ENCODE data around the gene SMAD4.

The SMAD4 gene

GRCh38 chr18:51120809-51121596 lies 91.0 kb downstream of the SMAD4 start:
- CTCF ChIA-PET = interaction anchor here (1.4 kb wide), 1 partner anchor 11 kb away, joined by 6 read pairs; no protein-coding TSS in a partner anchor
- Mint-ChIP-seq H3K27me3 (no peaks in the 10 kb centered on the region), H3K27ac (no peak overlapping the region), H3K4me1 (no peaks in the 10 kb centered on the region), H3K9me3 (peaks cover 16% of the 10 kb centered on the region), H3K36me3 (no peaks in the 10 kb centered on the region), H3K4me3 (no peak overlapping the region)
- no peak for DNase-seq

GRCh38 chr18:51121597-51121857 lies 91.5 kb downstream of the SMAD4 start:
- no peaks in the 10 kb centered on the region for H3K36me3 Mint-ChIP-seq
- CTCF ChIA-PET = no interaction called here
- DNase-seq = no peak
- no peaks in the 10 kb centered on the region for H3K4me1 Mint-ChIP-seq
- no peaks in the 10 kb centered on the region for H3K27me3 Mint-ChIP-seq
- H3K27ac Mint-ChIP-seq = no peak overlapping the region
- peaks cover 16% of the 10 kb centered on the region for H3K9me3 Mint-ChIP-seq
- H3K4me3 Mint-ChIP-seq = no peak overlapping the region

DNA sequence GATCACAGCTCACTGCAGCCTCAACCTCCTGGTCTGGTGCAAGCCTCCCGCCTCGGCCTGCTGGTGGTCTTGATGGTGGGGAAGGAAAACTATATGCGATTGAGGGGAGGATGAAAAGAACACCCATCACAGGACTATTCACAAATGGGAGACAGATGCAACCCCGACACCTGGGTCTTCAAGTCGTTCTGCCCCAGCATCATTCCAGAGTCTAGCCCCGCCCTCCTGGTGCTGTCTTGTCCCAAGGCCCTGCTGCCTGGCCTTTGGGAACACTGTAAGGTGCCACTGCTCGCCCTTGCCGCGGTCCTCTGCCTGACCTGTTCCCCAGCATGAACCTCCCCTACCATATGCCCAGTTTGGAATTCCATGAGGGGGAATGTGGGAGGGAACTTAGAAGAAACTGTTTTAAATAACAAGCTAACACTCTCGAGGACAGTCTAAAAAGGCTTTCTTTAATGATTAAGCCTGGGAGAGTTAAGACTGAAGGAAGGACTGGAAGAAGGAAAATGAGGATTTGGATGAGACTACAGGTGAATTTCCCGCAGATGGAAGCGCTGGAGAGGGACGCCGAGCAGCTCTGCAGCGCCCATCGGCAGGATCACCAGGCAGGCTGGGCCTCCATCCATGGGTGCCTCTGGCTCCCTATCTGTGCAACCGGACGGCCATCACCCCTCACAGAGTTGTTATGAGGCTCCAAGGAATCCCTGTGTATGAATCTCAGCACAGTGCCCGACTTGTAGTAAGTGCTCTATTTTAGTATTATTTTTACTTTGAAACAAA lies 92.4 kb downstream of the SMAD4 start:
- Mint-ChIP-seq H3K4me1 (no peaks in the 10 kb centered on the region), H3K9me3 (peaks cover 13% of the 10 kb centered on the region), H3K27ac (no peak overlapping the region), H3K36me3 (no peaks in the 10 kb centered on the region), H3K27me3 (no peaks in the 10 kb centered on the region), H3K4me3 (no peak overlapping the region)
- DNase-seq = no peak
- CTCF ChIA-PET = no interaction called here

- no peak overlapping the region for H3K4me3 Mint-ChIP-seq
- H3K36me3 Mint-ChIP-seq = no peaks in the 10 kb centered on the region
- peaks cover 11% of the 10 kb centered on the region for H3K9me3 Mint-ChIP-seq
- CTCF ChIA-PET = no interaction called here
- H3K27me3 Mint-ChIP-seq = no peaks in the 10 kb centered on the region
- no peaks in the 10 kb centered on the region for H3K4me1 Mint-ChIP-seq
- no peak for DNase-seq
- H3K27ac Mint-ChIP-seq = no peak overlapping the region
Observed at GRCh38 chr18:51123046-51123395, 93.0 kb downstream of the SMAD4 start.

DNA sequence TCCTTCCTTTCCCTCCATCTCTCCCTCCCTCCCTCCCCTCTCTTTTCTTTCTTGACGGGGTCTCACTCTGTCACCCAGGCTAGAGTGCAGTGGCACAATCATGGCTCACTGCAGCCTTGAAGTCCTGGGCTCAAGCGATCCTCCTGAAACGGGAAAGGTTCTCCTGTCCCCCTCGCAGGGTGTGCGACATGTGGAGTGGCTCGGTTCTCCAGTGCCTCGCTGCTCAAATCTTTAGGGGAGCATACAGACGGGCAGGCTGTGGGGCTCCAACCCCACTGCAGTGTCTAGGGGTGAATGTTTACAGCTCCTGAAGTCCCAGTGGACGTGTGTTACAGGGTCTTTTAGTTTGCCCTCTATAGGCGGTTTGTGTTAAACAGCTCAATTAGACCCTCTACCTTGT lies 93.5 kb downstream of the SMAD4 start:
- H3K9me3 Mint-ChIP-seq = peaks cover 8% of the 10 kb centered on the region
- no peak overlapping the region for H3K27ac Mint-ChIP-seq
- H3K4me3 Mint-ChIP-seq = no peak overlapping the region
- H3K4me1 Mint-ChIP-seq = no peaks in the 10 kb centered on the region
- CTCF ChIA-PET = no interaction called here
- no peaks in the 10 kb centered on the region for H3K27me3 Mint-ChIP-seq
- no peaks in the 10 kb centered on the region for H3K36me3 Mint-ChIP-seq
- no peak for DNase-seq

DNA sequence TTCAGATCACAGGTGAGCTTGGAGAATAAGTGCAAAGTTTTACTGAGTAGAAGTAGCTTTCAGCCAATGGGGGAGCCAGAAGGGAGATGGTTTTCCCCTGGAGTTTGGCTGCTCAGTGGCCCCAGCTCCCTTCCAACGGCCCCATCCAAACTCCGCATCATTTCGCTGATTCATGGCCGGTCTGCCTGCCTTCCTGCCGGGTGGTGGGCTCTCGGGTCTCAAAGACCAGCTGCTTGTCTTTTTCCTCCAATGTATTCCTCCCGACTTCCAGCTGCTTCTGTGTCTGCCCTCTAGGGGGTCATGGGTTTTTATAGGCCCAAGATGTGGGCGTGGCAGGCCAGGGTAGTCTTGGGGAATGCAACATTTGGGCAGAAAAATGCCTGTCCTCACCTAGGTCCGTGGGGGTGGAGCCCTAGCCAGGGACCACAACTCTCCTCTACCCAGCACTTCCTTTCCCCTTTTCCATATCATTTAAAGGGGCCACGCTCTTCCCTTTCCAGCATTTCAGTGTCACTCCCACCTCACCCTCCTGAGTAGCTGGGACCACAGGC lies 94.0 kb downstream of the SMAD4 start:
- CTCF ChIA-PET = no interaction called here
- Mint-ChIP-seq H3K4me1 (no peaks in the 10 kb centered on the region), H3K27ac (no peak overlapping the region), H3K4me3 (no peak overlapping the region), H3K27me3 (no peaks in the 10 kb centered on the region), H3K9me3 (peaks cover 4% of the 10 kb centered on the region), H3K36me3 (no peaks in the 10 kb centered on the region)
- no peak for DNase-seq

GRCh38 chr18:51125976-51126375 lies 96.0 kb downstream of the SMAD4 start:
- DNase-seq = no peak
- Mint-ChIP-seq H3K4me1 (no peaks in the 10 kb centered on the region), H3K9me3 (no peaks in the 10 kb centered on the region), H3K4me3 (no peak overlapping the region), H3K27me3 (no peaks in the 10 kb centered on the region), H3K36me3 (no peaks in the 10 kb centered on the region), H3K27ac (no peak overlapping the region)
- CTCF ChIA-PET = interaction anchor here (1.6 kb wide), 1 partner anchor 16 kb away, joined by 3 read pairs; no protein-coding TSS in a partner anchor

- Mint-ChIP-seq H3K4me1 (no peaks in the 10 kb centered on the region), H3K9me3 (no peaks in the 10 kb centered on the region), H3K27me3 (no peaks in the 10 kb centered on the region), H3K4me3 (no peak overlapping the region), H3K27ac (no peak overlapping the region), H3K36me3 (no peaks in the 10 kb centered on the region)
- no peak for DNase-seq
- CTCF ChIA-PET = interaction anchor here (1.2 kb wide), 1 partner anchor 258 kb away, joined by 3 read pairs; no protein-coding TSS in a partner anchor
Observed at GRCh38 chr18:51127664-51128063, 97.7 kb downstream of the SMAD4 start.

DNA sequence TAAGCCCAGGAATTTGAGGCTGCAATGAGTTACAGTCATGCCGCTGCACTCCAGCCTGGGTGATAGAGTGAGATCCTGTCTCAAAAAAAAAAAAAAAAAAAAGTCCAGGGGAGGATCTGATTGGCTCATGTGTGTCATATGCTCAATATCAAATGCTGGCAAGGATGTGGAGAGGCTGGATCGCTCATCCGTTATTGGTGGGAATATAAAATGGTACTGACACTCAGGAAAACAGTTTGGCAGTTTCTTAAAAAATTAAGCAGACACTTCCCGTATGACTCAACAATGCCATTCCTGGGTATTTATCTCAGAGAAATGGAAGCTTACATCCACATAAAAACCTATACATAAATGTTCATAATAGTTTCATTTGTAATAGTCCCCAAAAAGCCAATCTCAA lies 98.5 kb downstream of the SMAD4 start:
- Mint-ChIP-seq H3K36me3 (no peaks in the 10 kb centered on the region), H3K9me3 (no peaks in the 10 kb centered on the region), H3K4me1 (no peaks in the 10 kb centered on the region), H3K27me3 (no peaks in the 10 kb centered on the region), H3K27ac (no peak overlapping the region), H3K4me3 (no peak overlapping the region)
- CTCF ChIA-PET = interaction anchor here (1.2 kb wide), 1 partner anchor 257 kb away, joined by 3 read pairs; no protein-coding TSS in a partner anchor
- DNase-seq = no peak

- DNase-seq = no peak
- Mint-ChIP-seq H3K27ac (no peak overlapping the region), H3K4me3 (no peak overlapping the region), H3K36me3 (no peaks in the 10 kb centered on the region), H3K4me1 (no peaks in the 10 kb centered on the region), H3K9me3 (no peaks in the 10 kb centered on the region), H3K27me3 (no peaks in the 10 kb centered on the region)
- CTCF ChIA-PET = no interaction called here
Observed at GRCh38 chr18:51132256-51132935, 102.4 kb downstream of the SMAD4 start.

DNA sequence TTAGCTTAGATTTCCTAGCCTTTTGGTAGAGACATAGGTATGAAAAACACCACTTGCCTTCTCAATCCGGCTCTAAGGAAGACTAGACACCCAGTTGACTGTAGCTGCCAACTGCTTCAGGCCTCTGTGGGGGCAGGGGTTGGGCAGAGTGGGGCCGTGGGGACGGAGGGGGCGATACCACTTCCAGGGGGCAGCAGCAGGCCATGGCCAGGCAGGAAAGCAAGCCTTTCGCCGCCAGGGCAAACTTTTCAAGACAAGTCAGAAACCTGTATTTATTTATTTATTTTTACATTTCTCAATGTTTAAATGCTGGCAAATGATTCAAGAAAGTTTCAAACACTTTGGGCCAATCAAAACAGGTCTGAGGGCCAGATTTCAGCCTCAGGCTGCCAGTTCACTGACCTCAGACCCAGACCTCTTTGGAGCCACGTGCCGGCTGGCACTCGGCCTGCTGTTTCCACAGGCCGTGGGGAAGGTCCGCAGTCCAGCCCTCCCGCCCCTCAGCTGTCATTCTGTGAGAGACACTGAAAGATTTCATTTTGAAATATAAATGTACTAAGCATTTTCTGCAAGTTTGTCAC lies 103.7 kb downstream of the SMAD4 start:
- CTCF ChIA-PET = interaction anchor here (2.0 kb wide), 1 partner anchor 16 kb away, joined by 4 read pairs; no protein-coding TSS in a partner anchor

More for the DNA sequence above, 103.7 kb downstream of the SMAD4 start:
- H3K36me3 Mint-ChIP-seq = no peaks in the 10 kb centered on the region
- H3K27me3 Mint-ChIP-seq = no peaks in the 10 kb centered on the region
- no peak overlapping the region for H3K27ac Mint-ChIP-seq
- no peak overlapping the region for H3K4me3 Mint-ChIP-seq
- DNase-seq = no peak
- no peaks in the 10 kb centered on the region for H3K9me3 Mint-ChIP-seq
- no peaks in the 10 kb centered on the region for H3K4me1 Mint-ChIP-seq

Data from activated naive CD4-positive, alpha-beta T cell treated with anti-CD3 and anti-CD28 coated beads, Interleukin-2, amount 10 ng/mL, durations not matched to agents 7 days and 5 days (primary cell).